ENCODE measurements around the gene IKBKE. TPM values are rescaled to one million over a fixed set of nuclear protein-coding genes. Genes with fewer than 3 reads are reported as not detected.

The IKBKE gene
- total RNA-seq, 4 donors from 2014 or later = 13.8 to 77.4 (median 17.8) TPM

GRCh38 chr1:206512851-206513180 is 42.5 kb downstream of the IKBKE start:
- H3K27me3 ChIP-seq = peaks cover 23% of the 10 kb centered on the region
- 90% methylated on average over 4 of the region's 4 CpGs; no CpG with 5 or more reads in 1 of the 2 donors for WGBS, 2 donors (ENCODE audit: low coverage in 1 of 2)

GRCh38 chr1:206513312-206514111 is 43.2 kb downstream of the IKBKE start:
- Histone ChIP-seq H3K9me3 (no peaks in the 10 kb centered on the region), H3K4me1 (peaks cover 0 to 11% (median 5%) of the 10 kb centered on the region in 4 donors), H3K4me3 (no peak overlapping the region), H3K36me3 (no peaks in the 10 kb centered on the region), H3K27me3 (peaks cover 17% of the 10 kb centered on the region), H3K27ac (peak overlapping the region in 1 of 4 donors; percentile 33)
- 44 to 75% methylated on average over 5 to 11 of the region's 11 CpGs for WGBS, 2 donors (ENCODE audit: low coverage in 1 of 2)
- TF ChIP-seq POLR2A (IDR thresholded peaks at IDR 0.05) (no peak), CTCF (IDR thresholded peaks at IDR 0.05) (no peak), POLR2AphosphoS5 (IDR thresholded peaks at IDR 0.05) (peak in 1 of 3 donors; percentile 25), EP300 (IDR thresholded peaks at IDR 0.05; ENCODE audit: low read depth) (no peak)
- in situ Hi-C loops (cut with MboI; ENCODE audit: low pct_ligation_motif_present in 1 of 4, low pct_unique_long_range_greater_than_20kb in 1 of 4, low sequenced_read_pairs in 3 of 4) = no loop called here
- DNase-seq = peak; percentile 41
- intact Hi-C loops (cut with DNase I; ENCODE audit: low total_unique reads) = no loop called here

More at GRCh38 chr1:206512851-206513180, 42.5 kb downstream of the IKBKE start:
- Histone ChIP-seq H3K27ac (no peak overlapping the region), H3K4me1 (peaks cover 0 to 18% (median 11%) of the 10 kb centered on the region in 4 donors), H3K9me3 (no peaks in the 10 kb centered on the region), H3K4me3 (no peak overlapping the region), H3K36me3 (no peaks in the 10 kb centered on the region)
- DNase-seq = no peak
- in situ Hi-C loops (cut with MboI; ENCODE audit: low pct_ligation_motif_present in 1 of 4, low pct_unique_long_range_greater_than_20kb in 1 of 4, low sequenced_read_pairs in 3 of 4) = no loop called here
- TF ChIP-seq EP300 (IDR thresholded peaks at IDR 0.05; ENCODE audit: low read depth) (no peak), POLR2AphosphoS5 (IDR thresholded peaks at IDR 0.05) (no peak), POLR2A (IDR thresholded peaks at IDR 0.05) (no peak)
- intact Hi-C loops (cut with DNase I; ENCODE audit: low total_unique reads) = no loop called here

- H3K27ac ChIP-seq = no peak overlapping the region
- TF ChIP-seq EP300 (IDR thresholded peaks at IDR 0.05; ENCODE audit: low read depth) (no peak), POLR2AphosphoS5 (IDR thresholded peaks at IDR 0.05) (no peak), CTCF (IDR thresholded peaks at IDR 0.05) (no peak), POLR2A (IDR thresholded peaks at IDR 0.05) (no peak)
- no peaks in the 10 kb centered on the region for H3K9me3 ChIP-seq
- peaks cover 3% of the 10 kb centered on the region for H3K27me3 ChIP-seq
- intact Hi-C loops (cut with DNase I; ENCODE audit: low total_unique reads) (no loop called here), in situ Hi-C loops (cut with MboI; ENCODE audit: low pct_ligation_motif_present in 1 of 4, low pct_unique_long_range_greater_than_20kb in 1 of 4, low sequenced_read_pairs in 3 of 4) (no loop called here)
- no peaks in the 10 kb centered on the region for H3K36me3 ChIP-seq
- H3K4me3 ChIP-seq = no peak overlapping the region
- 78% methylated on average over 5 of the region's 5 CpGs; no CpG with 5 or more reads in 1 of the 2 donors for WGBS, 2 donors (ENCODE audit: low coverage in 1 of 2)
- H3K4me1 ChIP-seq = peaks cover 0 to 8% (median 2%) of the 10 kb centered on the region in 4 donors
- no peak for DNase-seq
Observed at GRCh38 chr1:206514813-206515387, 44.6 kb downstream of the IKBKE start.

GRCh38 chr1:206516728-206516990 is 46.4 kb downstream of the IKBKE start:
- intact Hi-C loops (cut with DNase I; ENCODE audit: low total_unique reads) = no loop called here
- WGBS, 2 donors (ENCODE audit: low coverage in 1 of 2) = 71% methylated on average over 5 of the region's 5 CpGs; no CpG with 5 or more reads in 1 of the 2 donors
- in situ Hi-C loops (cut with MboI; ENCODE audit: low pct_ligation_motif_present in 1 of 4, low pct_unique_long_range_greater_than_20kb in 1 of 4, low sequenced_read_pairs in 3 of 4) = no loop called here
- TF ChIP-seq EP300 (IDR thresholded peaks at IDR 0.05; ENCODE audit: low read depth) = no peak
- TF ChIP-seq CTCF (IDR thresholded peaks at IDR 0.05) = no peak
- TF ChIP-seq POLR2AphosphoS5 (IDR thresholded peaks at IDR 0.05) = no peak
- TF ChIP-seq POLR2A (IDR thresholded peaks at IDR 0.05) = no peak
- Histone ChIP-seq H3K9me3 (no peaks in the 10 kb centered on the region), H3K4me1 (peaks cover 0 to 8% (median 2%) of the 10 kb centered on the region in 4 donors), H3K27me3 (no peaks in the 10 kb centered on the region), H3K36me3 (no peaks in the 10 kb centered on the region), H3K27ac (no peak overlapping the region), H3K4me3 (no peak overlapping the region)
- DNase-seq = no peak

All from transverse colon (tissue), 4 donors.